ENCODE measurements around the gene GARNL3.

GRCh38 chr9:127403507-127404192, 139.1 kb downstream of the GARNL3 start:
- TF ChIP-seq CTCF (IDR thresholded peaks at IDR 0.05) (no peak), POLR2A (IDR thresholded peaks at IDR 0.05) (no peak)

Measured in heart left ventricle (tissue), 13 donors.